A549 (cell line): Measurements from ENCODE around the gene NOL8. TPM values are rescaled to one million over a fixed set of nuclear protein-coding genes. Genes with fewer than 3 reads are reported as not detected.

ENCODE experiments used
- ATAC-seq, 2 experiments: fragments of 200-7000 bp in 1 of 2; fragments of >200 bp in 1 of 2; cut with Nextera tagmentation in 1 of 2; cut with Tn5 transposase in 1 of 2; 3 replicates each; pipeline versions ENCODE4 v1.8.0 to v1.9.1; 2018 to 2020; ENCODE audit warnings: mild to moderate bottlenecking in 1 of 2, moderate library complexity in 1 of 2
- CTCF ChIA-PET: fragments of 300-600 bp; sonication (Branson Sonifier 250); formaldehyde crosslinking; extraction: SDS; loops from one replicate; lab custom pipeline; 2021; ENCODE audit warnings: antibody characterized with exemption, inconsistent platforms; lab: Yijun Ruan, JAX
- POLR2A ChIA-PET: fragments of 350-600 bp; formaldehyde crosslinking; extraction: SDS; loops from one replicate; lab custom pipeline; 2021; ENCODE audit warnings: antibody characterized with exemption, inconsistent platforms; lab: Yijun Ruan, JAX
- DNase-seq, 2 experiments: peaks; one replicate each; pipeline versions ENCODE4 v3.0.0 to v3.0.0-alpha.2; 2011 to 2016; ENCODE audit warnings: low read depth in 1 of 2, low spot score in 1 of 2
- FAIRE-seq: peaks from 2 replicates; lab custom pipeline; 2011; peaks lifted over from hg19 to GRCh38; lab: Jason Lieb, UNC
- H3K27ac ChIP-seq, 2 experiments: fragments of >200 bp; sonication (Bioruptor Twin); formaldehyde crosslinking; 3 replicates each; pipeline ENCODE4 v1.5.1; 2016 to 2017
- H3K4me1 ChIP-seq: fragments of >200 bp; sonication (Bioruptor Twin); formaldehyde crosslinking; 3 replicates; pipeline ENCODE4 v1.6.1; 2016
- H3K4me2 ChIP-seq: fragments of >200 bp; sonication (Bioruptor Twin); formaldehyde crosslinking; 3 replicates; pipeline ENCODE4 v1.6.1; 2016
- H3K4me3 ChIP-seq: fragments of >200 bp; sonication (Bioruptor Twin); formaldehyde crosslinking; 3 replicates; pipeline ENCODE4 v1.5.1; 2016
- H3K9me3 ChIP-seq: fragments of >200 bp; sonication (Bioruptor Twin); formaldehyde crosslinking; 3 replicates; pipeline ENCODE4 v1.6.1; 2016
- ATOH8 ChIP-seq: fragments of 250-450 bp; sonication (Bioruptor Pico); IDR thresholded peaks from 2 replicates; pipeline ENCODE4 v1.5.0; 2020; ENCODE audit warnings: low read depth, mild to moderate bottlenecking, moderate library complexity
- CEBPB ChIP-seq, 2 experiments: fragments of >200 bp in 1 of 2; sonication (Bioruptor Twin) in 1 of 2; formaldehyde crosslinking in 1 of 2; IDR thresholded peaks; 2 replicates each; pipeline ENCODE4 v1.6.1; 2012 to 2016
- CHD2 ChIP-seq: fragments of 150-350 bp; IDR thresholded peaks from 2 replicates; pipeline ENCODE4 v1.6.1; 2014; ENCODE audit warnings: low read length; ENCODE audit not compliant: partially characterized antibody
- E2F6 ChIP-seq: IDR thresholded peaks from 2 replicates; pipeline ENCODE4 v1.6.1; 2012; ENCODE audit warnings: low read depth, borderline replicate concordance
- EHMT2 ChIP-seq: fragments of 200-600 bp; sonication (generic); IDR thresholded peaks from 2 replicates; pipeline ENCODE4 v1.6.1; 2016; ENCODE audit warnings: antibody characterized with exemption, low read depth, mild to moderate bottlenecking, moderate library complexity
- ELK1 ChIP-seq: fragments of 150-350 bp; IDR thresholded peaks from 2 replicates; pipeline ENCODE4 v1.6.1; 2014; ENCODE audit warnings: low read depth, mild to moderate bottlenecking, low read length
- ESRRA ChIP-seq: fragments of 150-350 bp; IDR thresholded peaks from 2 replicates; pipeline ENCODE4 v1.6.1; 2014; ENCODE audit warnings: mild to moderate bottlenecking, low read length, borderline replicate concordance
- FOXS1 ChIP-seq: fragments of 250-450 bp; sonication (Bioruptor Pico); IDR thresholded peaks from 2 replicates; pipeline ENCODE4 v1.5.0; 2020; ENCODE audit warnings: mild to moderate bottlenecking, moderate library complexity
- HES2 ChIP-seq: fragments of >200 bp; sonication (Bioruptor Twin); formaldehyde crosslinking; IDR thresholded peaks from 2 replicates; pipeline ENCODE4 v1.6.1; 2016
- MAX ChIP-seq: IDR thresholded peaks from 2 replicates; pipeline ENCODE4 v1.6.1; 2012
- NFE2L2 ChIP-seq: fragments of 150-350 bp; conservative IDR thresholded peaks from 2 replicates; pipeline ENCODE4 v1.6.1; 2014; ENCODE audit warnings: low read length
- NR3C1 ChIP-seq: fragments of >200 bp; sonication (Bioruptor Twin); formaldehyde crosslinking; IDR thresholded peaks from 3 replicates; pipeline ENCODE4 v1.6.1; 2017
- REST ChIP-seq: fragments of 200-600 bp; sonication (generic); IDR thresholded peaks from 2 replicates; pipeline ENCODE4 v1.6.1; 2016; ENCODE audit warnings: antibody characterized with exemption, mild to moderate bottlenecking, moderate library complexity
- RFX5 ChIP-seq: fragments of 450-650 bp; IDR thresholded peaks from 2 replicates; pipeline ENCODE4 v1.7.1; 2014; ENCODE audit warnings: antibody characterized with exemption, mild to moderate bottlenecking, moderate library complexity
- RNF2 ChIP-seq: fragments of 200-600 bp; sonication (generic); IDR thresholded peaks from 2 replicates; pipeline ENCODE4 v1.6.1; 2016; ENCODE audit warnings: low read depth, mild to moderate bottlenecking, antibody characterized with exemption, moderate library complexity, borderline replicate concordance
- USF2 ChIP-seq: fragments of 450-650 bp; IDR thresholded peaks from 2 replicates; pipeline ENCODE4 v1.6.1; 2014; ENCODE audit warnings: antibody characterized with exemption
- WGBS: methylation state at CpG from one replicate; pipeline ENCODE4 v1.1.6; 2017; ENCODE audit errors: missing lambda C conversion rate; 5-methylcytosine and 5-hydroxymethylcytosine counted together
- polyA plus RNA-seq, 4 experiments: library from polyadenylated mRNA; depleted of rRNA in 3 of 4; stranded (reverse); fragments of >200 nt; fragmentation: RNase III in 1 of 4; extraction: RNeasy Plus Mini Kit Qiagen cat#74134 plus additional on column Dnase treatment in 1 of 4; gene quantifications; 2 replicates in 3 of 4; 3 replicates in 1 of 4; pipeline ENCODE4 v1.2.3, GENCODE V29; 2011 to 2017

The NOL8 gene
- polyA plus RNA-seq, 2 of the 4 experiments (the other 2 are of a cell fraction): 24.4 to 47.2 TPM

GRCh38 chr9:92315456-92315855, 9.7 kb downstream of the NOL8 start:
- H3K27ac ChIP-seq: no peak overlapping the region
- DNase-seq (no peak), ATAC-seq (no peak), FAIRE-seq (no peak)
- ChIA-PET POLR2A (no interaction called here), CTCF (interaction anchor here (0.6 kb wide), 1 partner anchor 978 kb away, joined by 3 read pairs; no protein-coding TSS in a partner anchor)
- TF ChIP-seq REST: no peak
- TF ChIP-seq CEBPB (IDR thresholded peaks at IDR 0.05): peak; percentile 28 to 39; a peak in 2 of 4 replicates
- no peak overlapping the region for H3K4me3 ChIP-seq
- H3K4me2 ChIP-seq: no peak overlapping the region
- WGBS: 92% methylated on average over 5 of the region's 5 CpGs
- H3K9me3 ChIP-seq: no peaks in the 10 kb centered on the region
- H3K4me1 ChIP-seq: no peaks in the 10 kb centered on the region

- no peak for DNase-seq
- FAIRE-seq: no peak
- 82% methylated on average over 2 of the region's 2 CpGs for WGBS
- Histone ChIP-seq H3K9me3 (no peaks in the 10 kb centered on the region), H3K27ac (no peak overlapping the region), H3K4me3 (no peak overlapping the region), H3K4me1 (no peaks in the 10 kb centered on the region), H3K4me2 (no peak overlapping the region)
- ChIA-PET POLR2A (no interaction called here), CTCF (interaction anchor here (0.9 to 1.5 kb wide), 4 partner anchors 9 to 179 kb away, joined by 3 to 6 read pairs (median 4); no protein-coding TSS in a partner anchor)
- ATAC-seq: no peak
- TF ChIP-seq FOXS1 (CRISPR knock-in tag): no peak
- no peak for TF ChIP-seq HES2
- TF ChIP-seq RNF2: no peak
- TF ChIP-seq RFX5: no peak
- no peak for TF ChIP-seq USF2
- TF ChIP-seq ESRRA: no peak
- TF ChIP-seq ATOH8 (CRISPR knock-in tag): no peak
Observed at GRCh38 chr9:92313624-92314012, 11.5 kb downstream of the NOL8 start.

GRCh38 chr9:92312887-92313623, 12.1 kb downstream of the NOL8 start:
- no peak for DNase-seq
- ATAC-seq: no peak
- H3K4me1 ChIP-seq: no peaks in the 10 kb centered on the region
- H3K27ac ChIP-seq: no peak overlapping the region
- no peak overlapping the region for H3K4me2 ChIP-seq
- H3K9me3 ChIP-seq: no peaks in the 10 kb centered on the region
- POLR2A ChIA-PET: no interaction called here
- FAIRE-seq: no peak
- WGBS: 93% methylated on average over 6 of the region's 6 CpGs
- CTCF ChIA-PET: interaction anchor here (0.6 to 1.5 kb wide), 4 partner anchors 8 to 179 kb away, joined by 3 to 6 read pairs (median 4); no protein-coding TSS in a partner anchor
- no peak overlapping the region for H3K4me3 ChIP-seq
- TF ChIP-seq NR3C1 (no peak), RNF2 (no peak), E2F6 (no peak), ELK1 (no peak), MAX (no peak), CHD2 (no peak), REST (no peak), EHMT2 (no peak), NFE2L2 (no peak)
